Glomerular visceral epithelial cell (primary cell): ENCODE results near the gene IRF2BP2.

Experiments used
- DNase-seq: peaks from one replicate; pipeline ENCODE4 v3.0.0-alpha.2; 2016; ENCODE audit errors: extremely low spot score

Gene IRF2BP2

GRCh38 chr1:234613128-234613875 is 3.3 kb upstream of the IRF2BP2 start:
- no peak for DNase-seq

DNA sequence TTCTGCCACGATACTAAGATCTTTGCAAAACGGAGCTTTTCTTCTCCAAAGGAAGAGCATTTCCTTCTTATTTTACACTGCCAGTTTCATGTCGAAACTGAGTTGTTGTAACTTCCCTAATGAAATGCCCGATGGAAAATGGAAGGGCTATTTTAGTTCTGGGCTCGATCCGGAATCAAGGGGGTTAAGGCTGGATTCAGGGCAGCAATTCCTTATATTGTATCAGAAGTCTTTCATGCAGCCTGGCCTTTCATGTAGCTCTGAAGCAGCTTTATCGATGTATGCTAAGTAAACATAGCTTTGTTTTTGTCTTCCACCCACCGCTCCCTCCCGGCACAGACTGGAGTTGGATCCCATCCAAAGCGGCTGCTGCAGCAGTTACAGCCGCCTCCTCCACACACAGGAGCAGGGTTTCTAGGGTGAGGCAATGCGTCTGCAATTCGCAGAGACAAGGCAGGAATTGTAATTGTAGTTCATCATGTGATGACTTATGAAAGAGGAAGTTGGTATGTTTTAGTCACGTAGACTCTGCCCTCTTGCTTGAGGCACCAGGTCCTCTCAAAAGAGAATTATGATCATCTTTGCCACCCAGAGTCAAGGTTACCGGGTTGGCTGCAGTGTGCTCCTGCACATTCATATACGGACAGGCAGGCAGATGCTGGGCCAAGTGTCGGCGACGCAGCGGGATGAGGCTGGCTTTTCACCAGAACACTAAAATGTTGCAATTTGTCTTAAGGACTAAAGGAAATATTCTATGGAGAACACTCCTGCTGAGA is 2.6 kb upstream of the IRF2BP2 start:
- DNase-seq = peak; percentile 96

GRCh38 chr1:234611847-234612351 is 1.9 kb upstream of the IRF2BP2 start:
- no peak for DNase-seq

- DNase-seq = peak; percentile 82
Observed at GRCh38 chr1:234611225-234611846, 1.4 kb upstream of the IRF2BP2 start.

DNA sequence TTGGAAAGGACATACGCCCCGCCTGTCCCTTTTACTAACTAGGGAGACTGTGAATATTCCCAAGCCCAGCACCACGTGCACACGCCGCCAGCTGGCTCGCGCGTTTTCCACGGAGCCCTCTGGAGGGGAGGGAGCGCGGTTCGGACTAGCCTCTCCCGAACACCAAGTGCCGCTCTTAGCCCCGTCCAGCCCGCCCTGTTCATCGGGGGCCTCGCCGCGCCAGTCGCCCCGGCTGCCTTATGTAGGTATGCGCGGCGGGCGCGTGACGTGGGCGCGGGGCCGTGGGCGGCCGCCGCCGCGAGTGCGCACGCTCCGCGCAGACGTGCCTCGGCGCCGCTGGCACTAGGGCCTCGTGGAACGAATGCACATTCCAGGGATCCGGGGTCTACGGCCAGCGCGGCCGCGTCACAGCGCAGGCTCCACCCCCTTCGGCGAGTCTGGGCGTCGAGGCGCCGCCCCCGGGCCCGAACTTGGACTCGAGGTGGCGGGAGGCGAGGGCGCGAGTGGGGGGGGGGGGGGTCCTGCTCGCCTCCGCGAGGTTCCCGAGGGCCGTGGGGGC is 767 bp upstream of the IRF2BP2 start:
- peak; percentile 93 for DNase-seq

DNA sequence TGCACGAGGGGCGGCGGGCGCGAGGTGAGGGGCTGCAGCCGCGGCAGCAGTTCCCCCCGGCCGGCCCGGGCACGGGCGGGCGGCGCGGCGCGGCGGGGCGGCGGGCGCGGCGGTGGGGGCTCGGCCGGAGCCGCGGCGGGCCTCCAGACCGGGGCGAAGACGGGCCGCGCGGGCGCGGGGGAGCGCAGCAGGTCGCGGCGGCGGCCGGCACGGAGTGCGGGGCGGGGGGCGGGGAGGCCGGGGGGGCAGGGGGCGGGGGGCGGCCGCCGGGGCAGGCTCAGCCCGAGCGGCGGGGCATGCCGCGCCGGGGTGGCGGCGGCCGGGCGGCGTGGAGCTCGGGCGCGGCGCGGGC is 311 bp downstream of the IRF2BP2 start:
- DNase-seq = no peak

GRCh38 chr1:234608911-234609690 is 877 bp downstream of the IRF2BP2 start:
- DNase-seq = peak; percentile 54

GRCh38 chr1:234608025-234608910 is 1.7 kb downstream of the IRF2BP2 start:
- peak; percentile 89 for DNase-seq

- peak; percentile 61 for DNase-seq
Observed at GRCh38 chr1:234607109-234608024, 2.6 kb downstream of the IRF2BP2 start.

DNA sequence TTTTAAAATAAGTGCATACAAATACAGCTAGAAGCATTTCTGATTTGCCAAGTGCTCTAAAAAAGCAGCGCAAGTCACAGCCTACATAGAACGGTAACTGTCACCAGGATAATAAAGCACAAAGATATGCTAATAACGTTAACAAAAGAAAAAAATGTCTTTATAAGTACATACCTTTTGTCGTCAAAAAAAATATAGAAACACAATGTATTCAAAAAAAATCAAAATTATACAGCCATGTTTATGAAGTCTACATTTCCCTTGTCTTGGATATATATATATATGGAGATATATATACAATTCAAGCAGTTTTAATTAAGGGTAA is 3.2 kb downstream of the IRF2BP2 start:
- DNase-seq = no peak

- no peak for DNase-seq
Observed at GRCh38 chr1:234605983-234606783, 3.8 kb downstream of the IRF2BP2 start.

DNA sequence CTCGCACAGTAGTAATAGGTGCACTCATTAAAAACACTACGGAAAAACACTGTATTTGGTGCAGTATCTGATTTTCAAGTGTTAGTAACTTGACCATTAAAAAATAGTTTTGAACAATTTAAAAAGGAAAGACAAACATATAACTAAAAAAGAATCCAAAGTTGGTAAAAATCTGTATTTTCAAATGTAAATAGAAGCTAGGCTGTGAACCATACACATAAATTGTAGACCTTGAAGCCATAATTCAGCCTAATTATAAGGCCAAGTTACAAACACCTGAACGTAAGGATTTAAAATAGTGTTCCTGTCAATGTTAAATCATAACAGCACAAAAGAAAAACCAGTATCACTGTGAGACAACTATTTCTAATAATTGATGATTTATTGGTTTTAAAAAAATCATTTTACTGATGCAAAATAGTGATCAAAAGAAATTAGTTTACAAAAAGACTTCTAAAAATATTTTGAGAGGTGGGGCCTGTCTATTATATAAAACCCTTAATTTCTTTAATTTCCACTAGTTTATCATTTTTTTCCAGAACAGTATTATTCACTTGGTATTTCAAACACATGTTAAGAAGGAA is 4.5 kb downstream of the IRF2BP2 start:
- no peak for DNase-seq

- DNase-seq = peak; percentile 59
Observed at GRCh38 chr1:234604495-234605398, 5.2 kb downstream of the IRF2BP2 start.

DNA sequence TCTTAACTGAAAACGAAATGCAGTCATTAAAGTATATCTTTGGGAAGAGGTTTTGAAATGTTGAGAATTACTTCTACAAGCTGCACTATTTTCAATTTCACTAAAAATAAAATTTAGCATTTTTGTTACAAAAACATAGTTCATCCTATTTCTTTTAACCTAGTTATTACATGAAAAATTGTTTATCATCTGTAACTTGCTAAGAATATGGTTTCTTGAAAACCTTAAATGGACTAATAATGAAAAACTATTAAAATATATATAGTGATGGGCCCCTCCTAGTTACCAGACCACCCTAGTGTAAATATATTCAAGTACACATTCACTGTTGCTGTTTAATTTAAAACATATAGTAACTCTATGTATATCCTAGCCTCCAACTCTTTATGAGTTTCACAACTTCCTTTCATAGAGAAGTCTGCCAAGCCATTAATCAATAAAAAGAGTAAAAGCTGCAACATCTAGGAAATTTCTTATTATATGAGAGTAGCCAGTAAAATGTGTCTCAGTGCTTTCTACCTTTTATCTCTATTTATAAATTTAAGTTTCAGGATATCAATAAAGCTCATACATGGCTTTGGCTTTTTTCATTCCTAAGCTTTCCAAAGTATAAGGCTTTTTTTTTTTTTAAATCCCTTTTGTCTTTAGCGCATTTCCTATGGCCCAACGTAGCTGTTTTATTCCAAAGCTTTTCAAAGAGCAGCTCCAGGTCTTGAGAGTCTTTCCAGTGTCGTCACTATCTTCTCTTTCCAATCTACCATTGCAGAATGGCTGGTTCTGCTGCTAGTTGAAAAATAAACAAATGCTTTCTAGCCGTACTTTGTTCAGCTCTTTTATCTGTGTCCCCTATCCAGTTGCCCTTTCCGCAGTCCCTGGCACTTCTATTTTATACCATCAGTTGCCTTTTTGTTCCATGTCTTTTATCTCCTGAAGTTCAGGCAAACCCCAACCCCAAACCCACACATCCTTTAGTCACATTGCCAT is 6.5 kb downstream of the IRF2BP2 start:
- no peak for DNase-seq

DNA sequence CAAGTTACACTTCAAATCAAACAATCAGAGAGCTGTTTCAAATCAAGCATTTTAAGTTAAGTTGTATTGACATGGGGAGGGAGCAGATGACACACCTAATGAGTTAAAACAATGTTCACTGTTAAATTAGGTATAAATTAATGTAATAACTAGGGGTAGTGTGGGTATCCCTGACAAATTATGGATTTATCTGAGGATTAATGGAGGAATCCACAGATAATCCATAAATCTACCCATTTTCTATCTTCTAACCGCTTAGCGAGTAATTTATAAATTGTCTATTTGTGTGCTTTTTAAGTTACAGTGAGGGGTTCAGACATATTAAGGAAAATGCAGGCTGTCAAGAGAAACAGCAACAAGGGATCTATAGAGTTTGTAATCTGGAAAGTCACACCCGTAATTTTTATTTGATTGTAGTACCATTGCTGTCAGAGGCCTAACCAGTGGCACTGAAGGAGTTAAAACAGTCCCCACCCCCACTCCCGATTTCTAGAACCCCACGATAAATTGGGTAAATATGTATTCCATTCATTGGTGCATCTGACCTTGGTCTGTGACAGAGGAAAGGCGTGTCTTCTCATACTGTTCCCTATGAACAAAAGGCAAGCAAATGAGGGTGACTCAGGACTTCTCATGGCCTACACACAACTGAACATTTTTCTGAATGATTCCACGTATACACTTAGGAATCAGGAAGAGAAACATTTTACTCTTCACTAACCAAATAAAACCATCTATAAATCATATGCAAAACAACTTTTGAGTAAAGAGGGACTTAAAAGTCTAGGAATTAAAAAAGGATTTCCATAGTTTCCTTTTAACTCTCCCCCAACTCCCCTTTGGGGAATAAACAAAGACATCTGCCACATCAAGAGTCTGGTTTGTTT is 7.4 kb downstream of the IRF2BP2 start:
- DNase-seq = peak; percentile 88
